Skeletal muscle satellite cell (primary cell): ENCODE data around the gene GPR52.

Source experiments
- H3K27me3 ChIP-seq: 2 replicates; pipeline ENCODE4 v1.7.0; 2013; ENCODE audit warnings: low read length; ENCODE audit not compliant: control insufficient read depth, insufficient read depth
- H3K36me3 ChIP-seq: 2 replicates; pipeline ENCODE4 v1.7.0; 2013; ENCODE audit warnings: mild to moderate bottlenecking, control low read depth, low read length; ENCODE audit not compliant: insufficient read depth
- H3K4me1 ChIP-seq: 2 replicates; pipeline ENCODE4 v1.7.0; 2013; ENCODE audit warnings: low read length; ENCODE audit not compliant: control insufficient read depth, insufficient read depth
- H3K4me2 ChIP-seq: 2 replicates; pipeline ENCODE4 v1.7.0; 2013; ENCODE audit warnings: mild to moderate bottlenecking, low read length
- H3K4me3 ChIP-seq: 2 replicates; pipeline ENCODE4 v1.7.0; 2013; ENCODE audit warnings: low read length
- H3K9ac ChIP-seq: 2 replicates; pipeline ENCODE4 v1.7.0; 2013; ENCODE audit warnings: mild to moderate bottlenecking, low read depth, low read length, moderate library complexity
- H3K9me3 ChIP-seq: replicated peaks from 2 replicates; pipeline ENCODE4 v1.7.0; 2013; ENCODE audit warnings: mild to moderate bottlenecking, control low read depth, low read length

GPR52 gene

DNA sequence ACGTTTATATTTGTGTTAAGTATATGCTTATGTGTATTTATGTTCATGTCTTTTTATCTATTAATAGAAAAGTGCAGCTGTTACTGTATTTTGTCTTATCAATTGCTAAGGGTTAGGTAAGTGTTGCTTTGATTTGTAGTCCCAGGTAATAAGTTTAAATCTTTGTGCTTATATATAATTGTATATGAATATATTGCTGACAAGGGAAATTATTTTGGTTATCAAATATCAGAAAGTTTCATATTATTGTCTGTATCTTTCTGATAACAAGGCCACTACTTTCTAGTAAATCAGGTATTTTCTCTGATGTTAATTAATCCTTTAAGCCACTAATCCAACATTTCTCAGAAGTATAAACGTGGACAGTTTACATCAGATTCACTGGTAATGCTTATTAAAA lies 21.3 kb downstream of the GPR52 start:
- Histone ChIP-seq H3K27me3 (no peaks in the 10 kb centered on the region), H3K4me2 (no peak overlapping the region), H3K4me1 (no peaks in the 10 kb centered on the region)

GRCh38 chr1:174469687-174470086 lies 21.9 kb downstream of the GPR52 start:
- Histone ChIP-seq H3K4me1 (no peaks in the 10 kb centered on the region), H3K4me2 (no peak overlapping the region), H3K9ac (no peak overlapping the region), H3K27me3 (no peaks in the 10 kb centered on the region), H3K36me3 (no peaks in the 10 kb centered on the region), H3K4me3 (no peak overlapping the region), H3K9me3 (no peaks in the 10 kb centered on the region)

More for the DNA sequence above, 21.3 kb downstream of the GPR52 start:
- Histone ChIP-seq H3K9me3 (no peaks in the 10 kb centered on the region), H3K9ac (no peak overlapping the region), H3K4me3 (no peak overlapping the region), H3K36me3 (no peaks in the 10 kb centered on the region)

GRCh38 chr1:174479281-174479680 lies 31.5 kb downstream of the GPR52 start:
- H3K4me3 ChIP-seq = no peak overlapping the region
- H3K27me3 ChIP-seq = no peaks in the 10 kb centered on the region
- no peaks in the 10 kb centered on the region for H3K36me3 ChIP-seq
- H3K9me3 ChIP-seq = no peaks in the 10 kb centered on the region
- no peak overlapping the region for H3K9ac ChIP-seq
- no peaks in the 10 kb centered on the region for H3K4me1 ChIP-seq
- no peak overlapping the region for H3K4me2 ChIP-seq

GRCh38 chr1:174480324-174480723 lies 32.6 kb downstream of the GPR52 start:
- Histone ChIP-seq H3K4me3 (no peak overlapping the region), H3K4me2 (no peak overlapping the region), H3K9ac (no peak overlapping the region), H3K27me3 (no peaks in the 10 kb centered on the region), H3K4me1 (no peaks in the 10 kb centered on the region), H3K9me3 (no peaks in the 10 kb centered on the region), H3K36me3 (no peaks in the 10 kb centered on the region)

- Histone ChIP-seq H3K4me1 (no peaks in the 10 kb centered on the region), H3K36me3 (no peaks in the 10 kb centered on the region), H3K9me3 (no peaks in the 10 kb centered on the region), H3K4me3 (no peak overlapping the region), H3K4me2 (no peak overlapping the region), H3K9ac (no peak overlapping the region), H3K27me3 (no peaks in the 10 kb centered on the region)
Observed at GRCh38 chr1:174491606-174492005, 43.8 kb downstream of the GPR52 start.

DNA sequence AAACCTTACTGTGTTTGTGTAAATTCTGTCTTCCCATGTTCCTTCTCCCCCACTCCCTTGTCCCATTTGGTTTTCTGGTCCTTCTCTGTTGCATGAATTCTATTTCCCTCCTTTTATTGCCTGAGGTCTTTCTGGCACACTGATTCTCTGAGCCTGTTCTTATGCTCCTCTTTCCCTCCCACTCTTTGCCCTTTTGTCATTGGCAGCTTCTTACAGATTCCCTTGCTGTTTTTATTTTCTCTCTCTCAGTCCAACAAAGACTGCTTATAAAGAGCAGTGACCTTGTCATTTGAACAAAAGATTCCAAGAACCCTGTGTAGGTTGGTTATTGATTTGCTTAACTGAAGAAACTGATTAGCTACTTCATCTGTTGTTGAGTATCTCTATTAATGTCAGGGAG lies 49.7 kb downstream of the GPR52 start:
- Histone ChIP-seq H3K27me3 (no peaks in the 10 kb centered on the region), H3K4me3 (no peak overlapping the region), H3K36me3 (no peaks in the 10 kb centered on the region), H3K4me2 (no peak overlapping the region), H3K9ac (no peak overlapping the region), H3K9me3 (no peaks in the 10 kb centered on the region), H3K4me1 (no peaks in the 10 kb centered on the region)
